Measurements from ENCODE around the gene CCDC39.

The CCDC39 gene

GRCh38 chr3:180590396-180590795, 88.9 kb downstream of the CCDC39 start:
- Histone ChIP-seq H3K4me3 (ENCODE audit: low read length) (no peak overlapping the region), H3K36me3 (ENCODE audit: insufficient read depth, low read depth, low read length) (no peaks in the 10 kb centered on the region), H3K9ac (ENCODE audit: low read depth, low read length) (no peak overlapping the region), H3K27ac (ENCODE audit: low read length) (no peak overlapping the region), H3K27me3 (ENCODE audit: insufficient read depth, low read length) (no peaks in the 10 kb centered on the region), H3K4me1 (ENCODE audit: insufficient read depth, low read length) (no peaks in the 10 kb centered on the region), H3K9me3 (ENCODE audit: insufficient read depth, low read depth, low read length) (no peaks in the 10 kb centered on the region)

- Histone ChIP-seq H3K36me3 (ENCODE audit: insufficient read depth, low read depth, low read length) (no peaks in the 10 kb centered on the region), H3K9me3 (ENCODE audit: insufficient read depth, low read depth, low read length) (no peaks in the 10 kb centered on the region), H3K9ac (ENCODE audit: low read depth, low read length) (no peak overlapping the region), H3K4me3 (ENCODE audit: low read length) (no peak overlapping the region), H3K4me1 (ENCODE audit: insufficient read depth, low read length) (no peaks in the 10 kb centered on the region), H3K27ac (ENCODE audit: low read length) (no peak overlapping the region), H3K27me3 (ENCODE audit: insufficient read depth, low read length) (no peaks in the 10 kb centered on the region)
Measured at GRCh38 chr3:180580934-180581333, 98.4 kb downstream of the CCDC39 start.

GRCh38 chr3:180575571-180575970, 103.7 kb downstream of the CCDC39 start:
- Histone ChIP-seq H3K27ac (ENCODE audit: low read length) (no peak overlapping the region), H3K9me3 (ENCODE audit: insufficient read depth, low read depth, low read length) (no peaks in the 10 kb centered on the region), H3K36me3 (ENCODE audit: insufficient read depth, low read depth, low read length) (no peaks in the 10 kb centered on the region), H3K27me3 (ENCODE audit: insufficient read depth, low read length) (no peaks in the 10 kb centered on the region), H3K4me3 (ENCODE audit: low read length) (no peak overlapping the region), H3K4me1 (ENCODE audit: insufficient read depth, low read length) (peaks cover 7% of the 10 kb centered on the region; the same call in 1 of the 2 replicates), H3K9ac (ENCODE audit: low read depth, low read length) (no peak overlapping the region)

GRCh38 chr3:180571831-180572598, 107.3 kb downstream of the CCDC39 start:
- H3K9me3 ChIP-seq (ENCODE audit: insufficient read depth, low read depth, low read length): no peaks in the 10 kb centered on the region
- H3K27ac ChIP-seq (ENCODE audit: low read length): no peak overlapping the region
- no peak overlapping the region for H3K9ac ChIP-seq (ENCODE audit: low read depth, low read length)
- peaks cover 7% of the 10 kb centered on the region; the same call in 1 of the 2 replicates for H3K4me1 ChIP-seq (ENCODE audit: insufficient read depth, low read length)
- H3K4me3 ChIP-seq (ENCODE audit: low read length): no peak overlapping the region
- H3K36me3 ChIP-seq (ENCODE audit: insufficient read depth, low read depth, low read length): no peaks in the 10 kb centered on the region
- no peaks in the 10 kb centered on the region for H3K27me3 ChIP-seq (ENCODE audit: insufficient read depth, low read length)

- H3K4me3 ChIP-seq (ENCODE audit: low read length): no peak overlapping the region
Measured at GRCh38 chr3:180570238-180570637, 109.1 kb downstream of the CCDC39 start.

GRCh38 chr3:180564676-180565075, 114.6 kb downstream of the CCDC39 start:
- Histone ChIP-seq H3K9me3 (ENCODE audit: insufficient read depth, low read depth, low read length) (peaks cover 6% of the 10 kb centered on the region; the same call in 1 of the 2 replicates), H3K4me3 (ENCODE audit: low read length) (no peak overlapping the region)

More at GRCh38 chr3:180570238-180570637, 109.1 kb downstream of the CCDC39 start:
- Histone ChIP-seq H3K9me3 (ENCODE audit: insufficient read depth, low read depth, low read length) (no peaks in the 10 kb centered on the region), H3K36me3 (ENCODE audit: insufficient read depth, low read depth, low read length) (no peaks in the 10 kb centered on the region), H3K9ac (ENCODE audit: low read depth, low read length) (no peak overlapping the region), H3K27me3 (ENCODE audit: insufficient read depth, low read length) (no peaks in the 10 kb centered on the region), H3K4me1 (ENCODE audit: insufficient read depth, low read length) (peaks cover 7% of the 10 kb centered on the region; the same call in 1 of the 2 replicates), H3K27ac (ENCODE audit: low read length) (no peak overlapping the region)

More at GRCh38 chr3:180564676-180565075, 114.6 kb downstream of the CCDC39 start:
- no peak overlapping the region for H3K27ac ChIP-seq (ENCODE audit: low read length)
- H3K36me3 ChIP-seq (ENCODE audit: insufficient read depth, low read depth, low read length): no peaks in the 10 kb centered on the region
- H3K9ac ChIP-seq (ENCODE audit: low read depth, low read length): no peak overlapping the region
- H3K4me1 ChIP-seq (ENCODE audit: insufficient read depth, low read length): no peaks in the 10 kb centered on the region
- no peaks in the 10 kb centered on the region for H3K27me3 ChIP-seq (ENCODE audit: insufficient read depth, low read length)

Measured in iPS-20b (cell line).